ENCODE data around the gene SLC13A3.

GRCh38 chr20:46548688-46549087 is 102.6 kb downstream of the SLC13A3 start:
- no peak for TF ChIP-seq CTCF (IDR thresholded peaks at IDR 0.05)
- TF ChIP-seq EZH2 (IDR thresholded peaks at IDR 0.05): no peak
- TF ChIP-seq EZH2phosphoT487 (IDR thresholded peaks at IDR 0.05): no peak

Data from neural progenitor cell (in vitro differentiated cells).